ENCODE results near the gene ADIG.
A peak's percentile ranks its signal among the peaks of the same experiment; 100 is the strongest.

Gene ADIG

DNA sequence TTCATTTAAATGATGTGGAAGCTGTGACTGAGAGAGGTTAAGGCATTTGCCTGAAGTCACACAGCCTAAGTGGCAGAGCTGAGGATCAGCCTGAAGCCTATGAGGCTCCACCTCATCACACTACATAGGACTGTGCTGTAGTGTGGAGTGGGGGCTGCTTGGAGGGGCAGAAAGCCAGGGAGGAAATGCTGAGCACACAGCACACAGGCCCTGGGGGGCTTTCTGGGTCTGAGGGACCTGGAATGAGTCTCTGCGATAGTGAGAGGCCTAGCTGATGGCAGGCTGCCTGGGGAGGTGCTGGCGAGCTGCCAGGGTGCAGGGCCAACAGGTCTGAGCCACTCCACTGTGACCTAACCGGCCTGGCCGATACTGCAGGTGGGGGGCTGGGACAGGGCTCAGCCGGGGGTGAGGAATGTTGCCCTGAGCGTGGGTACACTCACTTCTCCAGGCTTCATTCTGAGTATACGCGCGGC is 18.4 kb downstream of the ADIG start:
- TF ChIP-seq, protein P1, sequence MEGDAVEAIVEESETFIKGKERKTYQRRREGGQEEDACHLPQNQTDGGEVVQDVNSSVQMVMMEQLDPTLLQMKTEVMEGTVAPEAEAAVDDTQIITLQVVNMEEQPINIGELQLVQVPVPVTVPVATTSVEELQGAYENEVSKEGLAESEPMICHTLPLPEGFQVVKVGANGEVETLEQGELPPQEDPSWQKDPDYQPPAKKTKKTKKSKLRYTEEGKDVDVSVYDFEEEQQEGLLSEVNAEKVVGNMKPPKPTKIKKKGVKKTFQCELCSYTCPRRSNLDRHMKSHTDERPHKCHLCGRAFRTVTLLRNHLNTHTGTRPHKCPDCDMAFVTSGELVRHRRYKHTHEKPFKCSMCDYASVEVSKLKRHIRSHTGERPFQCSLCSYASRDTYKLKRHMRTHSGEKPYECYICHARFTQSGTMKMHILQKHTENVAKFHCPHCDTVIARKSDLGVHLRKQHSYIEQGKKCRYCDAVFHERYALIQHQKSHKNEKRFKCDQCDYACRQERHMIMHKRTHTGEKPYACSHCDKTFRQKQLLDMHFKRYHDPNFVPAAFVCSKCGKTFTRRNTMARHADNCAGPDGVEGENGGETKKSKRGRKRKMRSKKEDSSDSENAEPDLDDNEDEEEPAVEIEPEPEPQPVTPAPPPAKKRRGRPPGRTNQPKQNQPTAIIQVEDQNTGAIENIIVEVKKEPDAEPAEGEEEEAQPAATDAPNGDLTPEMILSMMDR (conservative IDR thresholded peaks at IDR 0.05) = no peak

DNA sequence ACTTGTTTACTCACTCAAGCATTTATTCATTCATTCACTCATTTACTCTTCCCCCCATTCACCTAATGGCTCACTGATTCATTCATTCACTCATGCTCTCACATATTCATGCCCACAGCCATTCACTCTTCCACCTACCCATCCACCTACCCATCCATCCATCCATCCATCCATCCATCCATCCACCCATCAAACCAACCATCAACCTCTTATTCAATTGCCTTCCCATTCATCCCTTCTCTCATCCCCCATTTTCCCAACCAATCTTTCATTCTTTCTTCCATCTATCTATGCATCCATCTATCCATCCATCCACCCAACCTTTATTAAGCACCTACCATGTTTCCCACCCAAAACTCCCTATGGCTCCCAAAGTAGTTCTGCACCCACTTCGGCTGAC is 19.1 kb downstream of the ADIG start:
- peak overlapping the region; percentile 59 for H3K27ac ChIP-seq
- TF ChIP-seq, protein P1 (conservative IDR thresholded peaks at IDR 0.05) = no peak

More for the DNA sequence above, 18.4 kb downstream of the ADIG start:
- H3K27ac ChIP-seq = peak overlapping the region; percentile 59

DNA sequence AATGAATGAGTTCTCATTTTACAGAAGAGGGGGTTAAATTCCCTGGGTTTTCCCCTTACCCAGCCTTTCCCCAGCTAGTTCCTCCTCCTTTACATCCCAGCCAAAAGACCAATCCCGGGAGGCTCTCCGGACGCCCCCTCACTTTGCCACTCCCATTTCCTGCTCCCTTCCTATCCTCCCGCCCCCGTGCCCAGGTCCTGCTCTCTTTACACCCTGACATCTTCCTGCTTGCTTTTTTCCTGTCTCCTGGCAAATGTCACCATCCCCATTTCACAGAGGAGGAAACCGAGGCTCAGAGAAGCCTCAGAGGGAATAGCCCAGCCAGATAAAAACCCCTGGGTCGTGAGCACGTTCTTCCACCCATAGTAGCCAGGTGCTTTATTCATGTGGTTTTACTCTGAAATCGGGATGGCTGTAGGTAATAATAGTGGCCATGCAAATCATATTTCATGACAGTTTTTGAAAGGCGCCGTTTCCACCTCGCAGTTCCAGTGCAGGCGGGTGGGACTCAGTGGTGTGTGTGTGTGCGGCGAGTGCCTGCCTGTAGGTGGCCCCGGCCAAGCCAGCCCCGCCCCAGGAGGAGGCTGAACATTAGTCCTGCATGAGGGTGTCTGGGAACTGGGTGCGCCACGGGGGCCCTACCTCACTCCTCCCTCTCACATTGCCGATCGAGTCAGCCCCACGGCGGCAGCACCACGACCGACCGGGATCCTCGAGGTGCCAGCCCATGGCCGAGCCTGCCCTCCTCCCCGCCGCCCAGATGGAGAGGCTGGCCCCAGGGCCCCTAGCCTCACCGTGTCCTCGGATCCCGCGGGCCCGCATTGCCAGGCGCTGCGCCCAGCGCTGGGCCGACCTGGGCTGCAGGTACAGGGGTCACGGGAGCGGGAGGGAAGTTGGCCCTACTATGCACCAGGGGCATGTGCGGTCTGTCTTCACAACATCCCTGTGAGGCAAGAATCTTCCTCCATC is 20.5 kb downstream of the ADIG start, which contains the start of gene ARHGAP40:
Gene ARHGAP40, plus strand, starts transcription at position 594 of the 969 bp plus-strand sequence.
- TF ChIP-seq, protein P1 (conservative IDR thresholded peaks at IDR 0.05) = no peak
- H3K27ac ChIP-seq = no peak within 1 kb of the TSS

DNA sequence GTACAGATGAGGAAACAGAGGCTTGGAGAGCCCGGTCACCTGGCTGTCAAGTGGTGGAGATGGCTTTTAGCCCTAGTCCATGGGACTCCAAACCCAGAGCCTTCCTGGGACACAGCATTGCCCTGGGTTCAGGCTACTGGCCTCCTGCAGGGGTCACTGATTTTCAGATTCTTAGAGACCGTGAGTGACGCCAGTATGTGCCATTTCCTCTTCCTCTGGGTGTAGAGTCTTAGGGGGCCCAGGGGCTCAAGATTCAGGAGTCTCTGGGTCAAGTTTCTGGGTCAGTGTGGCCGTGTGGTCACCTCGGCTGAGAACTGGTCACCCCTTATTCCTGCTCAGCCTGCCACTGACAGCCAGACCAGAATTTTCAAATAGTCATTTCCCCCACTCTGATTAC is 21.2 kb downstream of the ADIG start:
- no peak overlapping the region for H3K27ac ChIP-seq
- TF ChIP-seq, protein P1 (conservative IDR thresholded peaks at IDR 0.05) = no peak

DNA sequence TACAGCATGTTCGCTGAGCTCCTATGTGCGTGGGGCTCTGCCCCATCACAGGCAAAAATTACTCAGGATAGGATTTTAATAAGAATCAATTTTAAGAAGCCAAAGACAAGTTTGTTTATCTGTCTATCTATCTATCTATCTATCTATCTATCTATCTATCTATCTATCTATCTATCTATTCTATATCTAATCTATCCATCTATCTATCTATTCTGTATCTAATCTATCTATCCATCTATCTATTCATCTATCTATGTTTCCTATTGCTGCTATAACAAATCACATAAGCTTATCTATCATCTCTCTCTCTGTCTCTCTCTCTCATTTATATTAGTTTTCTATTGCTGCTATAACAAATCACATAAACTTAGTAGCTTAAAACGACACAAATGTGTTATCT is 22.3 kb downstream of the ADIG start:
- H3K27ac ChIP-seq = no peak overlapping the region
- TF ChIP-seq, protein P1 (conservative IDR thresholded peaks at IDR 0.05) = no peak

DNA sequence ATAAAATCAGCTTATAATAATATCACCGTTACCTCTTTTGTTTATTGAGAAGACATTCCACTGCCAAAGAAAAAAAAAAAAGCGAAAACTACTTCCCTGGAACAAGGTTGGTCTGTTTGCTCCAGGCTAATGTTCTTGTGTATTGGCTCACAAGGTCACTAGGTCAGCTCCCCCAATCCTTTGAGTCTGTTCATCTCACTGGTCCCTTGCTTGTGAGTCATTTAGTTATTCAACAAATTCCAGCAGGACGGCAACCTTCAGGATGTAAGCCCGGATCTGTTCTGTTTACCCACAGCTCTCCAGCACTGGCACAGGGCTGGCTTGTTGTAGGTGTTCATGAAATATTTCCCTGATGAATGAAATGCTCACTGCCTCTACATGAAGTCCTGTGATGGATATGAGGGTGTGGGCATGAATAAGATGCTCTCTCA is 23.9 kb downstream of the ADIG start:
- TF ChIP-seq, protein P1 (conservative IDR thresholded peaks at IDR 0.05) = no peak
- H3K27ac ChIP-seq = peak overlapping the region; percentile 82

DNA sequence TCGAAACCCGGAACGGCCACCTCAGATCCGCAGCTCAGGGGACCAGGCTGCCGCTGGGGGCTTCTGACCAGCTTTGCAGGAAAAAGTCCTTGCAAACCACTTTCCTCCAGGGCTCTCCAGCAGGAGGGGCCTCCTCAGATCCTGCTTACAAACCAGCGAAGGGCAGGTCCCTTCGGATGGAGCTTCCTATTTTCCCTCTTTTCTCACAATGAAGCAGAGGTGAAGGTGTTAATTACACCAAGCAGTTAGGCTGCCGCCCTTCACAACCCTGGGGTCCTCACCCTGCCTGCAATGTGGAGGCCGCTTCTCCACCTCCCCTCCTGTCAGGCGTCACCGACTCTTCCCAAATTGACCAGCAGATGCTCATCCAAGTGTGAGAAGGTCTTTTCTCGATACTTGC is 26.4 kb downstream of the ADIG start:
- H3K27ac ChIP-seq = no peak overlapping the region; the same call in 1 of the 2 replicates
- TF ChIP-seq, protein P1 (conservative IDR thresholded peaks at IDR 0.05) = no peak

Measured in VCaP (cell line).